Endothelial cell of umbilical vein (primary cell): Measurements from ENCODE around the gene MAPKAPK2. TPM values are rescaled to one million over a fixed set of nuclear protein-coding genes. Genes with fewer than 3 reads are reported as not detected.

Experiments used
- BruUV-seq: library from RNA; stranded (reverse); fragments of 400-500 nt; replicated peaks from 2 replicates; lab custom pipeline; 2021; lab: Mats Ljungman, UMichigan
- CTCF ChIA-PET: fragments of 300-600, 350-600 bp; sonication (Branson Sonifier 250); formaldehyde crosslinking; loops from one replicate; lab custom pipeline; 2021; ENCODE audit warnings: antibody characterized with exemption, inconsistent platforms; lab: Charles Lee
- POLR2A ChIA-PET: fragments of 300-600, 350-600 bp; sonication (Branson Sonifier 250); formaldehyde crosslinking; loops from one replicate; lab custom pipeline; 2021; ENCODE audit warnings: antibody characterized with exemption, inconsistent platforms; lab: Charles Lee
- DNase-seq: peaks from one replicate; pipeline ENCODE4 v3.0.0-alpha.2; 2011; ENCODE audit warnings: low read depth, low spot score
- FAIRE-seq: peaks from 2 replicates; lab custom pipeline; 2011; peaks lifted over from hg19 to GRCh38; lab: Jason Lieb, UNC
- H2AFZ ChIP-seq: 2 replicates; pipeline ENCODE4 v1.6.0; 2012; ENCODE audit warnings: low read depth, low read length, control low read depth, inconsistent platforms
- H3K27ac ChIP-seq: 2 replicates; pipeline ENCODE4 v1.5.1; 2011; ENCODE audit warnings: low read depth, mild to moderate bottlenecking, control low read depth, low read length, moderate library complexity; ENCODE audit not compliant: insufficient read depth
- H3K27me3 ChIP-seq, 2 experiments: 2 replicates each; pipeline versions ENCODE4 v1.6.0 to v1.6.1; 2011; ENCODE audit warnings: low read length in 2 of 2, mixed read lengths in 1 of 2; ENCODE audit not compliant: control insufficient read depth in 2 of 2, insufficient read depth in 2 of 2
- H3K36me3 ChIP-seq, 2 experiments: 2 replicates in 1 of 2; 3 replicates in 1 of 2; pipeline ENCODE4 v1.5.1; 2011; ENCODE audit warnings: low read length in 2 of 2, mild to moderate bottlenecking in 1 of 2, moderate library complexity in 1 of 2; ENCODE audit not compliant: control insufficient read depth in 2 of 2, insufficient read depth in 2 of 2; ENCODE audit errors: extremely low read depth in 1 of 2
- H3K4me1 ChIP-seq: 3 replicates; pipeline ENCODE4 v1.5.1; 2011; ENCODE audit warnings: mild to moderate bottlenecking, low read length; ENCODE audit not compliant: control insufficient read depth, insufficient read depth; ENCODE audit errors: extremely low read depth
- H3K4me2 ChIP-seq: 2 replicates; pipeline ENCODE4 v1.6.1; 2011; ENCODE audit warnings: low read length, control low read depth, mixed read lengths; ENCODE audit not compliant: insufficient read depth
- H3K4me3 ChIP-seq, 3 experiments: fragments of 200-600 bp in 1 of 3; sonication (generic), shearing (Covaris generic) in 1 of 3; replicated peaks in 1 of 3; 2 replicates each; pipeline ENCODE4 v1.5.1; 2011 to 2016; ENCODE audit warnings: control low read depth in 3 of 3, low read length in 3 of 3, mild to moderate bottlenecking in 2 of 3, inconsistent platforms in 1 of 3, low read depth in 1 of 3, moderate library complexity in 1 of 3; ENCODE audit not compliant: insufficient read depth in 1 of 3
- H3K79me2 ChIP-seq: 2 replicates; pipeline ENCODE4 v1.6.0; 2012; ENCODE audit warnings: low read length, inconsistent platforms; ENCODE audit not compliant: control insufficient read depth, insufficient read depth
- H3K9ac ChIP-seq: replicated peaks from 2 replicates; pipeline ENCODE3; 2011; ENCODE audit warnings: low read length, control low read depth; ENCODE audit not compliant: insufficient read depth; ENCODE audit errors: extremely low read depth
- H3K9me1 ChIP-seq: replicated peaks from 3 replicates; pipeline ENCODE4 v1.6.0; 2011; ENCODE audit warnings: mild to moderate bottlenecking, low read length; ENCODE audit not compliant: control insufficient read depth, insufficient read depth; ENCODE audit errors: extremely low read depth
- H3K9me3 ChIP-seq: replicated peaks from 2 replicates; pipeline ENCODE4 v1.5.1; 2012; ENCODE audit warnings: low read length, inconsistent platforms; ENCODE audit not compliant: control insufficient read depth, insufficient read depth
- H4K20me1 ChIP-seq: replicated peaks from 2 replicates; pipeline ENCODE3; 2011; ENCODE audit warnings: mild to moderate bottlenecking, low read length; ENCODE audit not compliant: control insufficient read depth, insufficient read depth; ENCODE audit errors: extremely low read depth
- EZH2 ChIP-seq: IDR thresholded peaks from 2 replicates; pipeline ENCODE4 v1.6.1; 2012; ENCODE audit warnings: borderline replicate concordance, low read depth, mild to moderate bottlenecking, moderate library complexity, low read length, inconsistent platforms; ENCODE audit not compliant: severe bottlenecking
- FOS ChIP-seq: IDR thresholded peaks from 2 replicates; pipeline ENCODE4 v1.6.1; 2011; ENCODE audit warnings: mild to moderate bottlenecking, low read length, moderate library complexity, borderline replicate concordance; ENCODE audit not compliant: insufficient read depth
- GATA2 ChIP-seq: IDR thresholded peaks from 2 replicates; pipeline ENCODE4 v1.7.0; 2011; ENCODE audit warnings: low read depth, mild to moderate bottlenecking, moderate library complexity, mixed read lengths, low read length; ENCODE audit not compliant: insufficient read length, insufficient read depth
- JUN ChIP-seq: IDR thresholded peaks from 2 replicates; pipeline ENCODE4 v1.6.1; 2011; ENCODE audit warnings: borderline replicate concordance, low read depth; ENCODE audit not compliant: insufficient read length, insufficient read depth
- MYC ChIP-seq: IDR thresholded peaks from one replicate; pipeline ENCODE4 v1.6.1; 2011; ENCODE audit warnings: mild to moderate bottlenecking, low read depth, low read length
- POLR2A ChIP-seq: IDR thresholded peaks from 2 replicates; pipeline ENCODE4 v1.6.1; 2012; ENCODE audit warnings: low read depth, mild to moderate bottlenecking, control low read depth, low read length
- POLR2AphosphoS5 ChIP-seq: IDR thresholded peaks from 2 replicates; pipeline ENCODE4 v1.6.1; 2012; ENCODE audit warnings: low read depth, mild to moderate bottlenecking, control low read depth, low read length, moderate library complexity; ENCODE audit not compliant: insufficient read depth
- dilution Hi-C: fragments of 300-500 bp; cut with MboI; formaldehyde crosslinking; loops from one replicate; pipeline ENCODE4 v1.15.0; 2019; ENCODE audit warnings: low sequenced_read_pairs; ENCODE audit not compliant: extremely low pct_ligation_motif_present
- intact Hi-C: fragments of 100-400 bp; cut with micrococcal nuclease; formaldehyde crosslinking; loops from one replicate; pipeline ENCODE4 v1.10.0; 2022
- polyA plus RNA-seq, 4 experiments: library from polyadenylated mRNA; depleted of rRNA in 3 of 4; stranded (reverse) in 3 of 4; unstranded in 1 of 4; fragments of >200 nt; gene quantifications; 2 replicates each; pipeline versions ENCODE4 v1.2.1 to v1.2.3, GENCODE V29; 2011 to 2012; ENCODE audit warnings: missing spikeins in 1 of 4
- total RNA-seq: library from RNA; stranded (reverse); gene quantifications from 2 replicates; pipeline ENCODE4 v1.2.3, GENCODE V29; 2021
- TF ChIP-seq, protein P1 (sequence below): IDR thresholded peaks from 2 replicates; pipeline ENCODE4 v1.6.1; 2011; ENCODE audit not compliant: insufficient read depth, insufficient read length
- TF ChIP-seq, protein P2 (sequence below), 2 donors: IDR thresholded peaks; 1 replicate in 1 of 2; 2 replicates in 1 of 2; pipeline ENCODE4 v1.5.1; 2011; ENCODE audit warnings: low read length in 2 of 2, mild to moderate bottlenecking in 2 of 2, moderate library complexity in 2 of 2, control low read depth in 1 of 2, inconsistent platforms in 1 of 2, low read depth in 1 of 2; ENCODE audit not compliant: insufficient read depth in 1 of 2; ENCODE audit errors: extremely low read depth in 1 of 2

Gene MAPKAPK2
- total and polyA plus RNA-seq, 2 donors (not counting 3 experiments of a cell fraction or from before 2014, with no cell fraction given): 52.9 to 69.1 TPM

DNA sequence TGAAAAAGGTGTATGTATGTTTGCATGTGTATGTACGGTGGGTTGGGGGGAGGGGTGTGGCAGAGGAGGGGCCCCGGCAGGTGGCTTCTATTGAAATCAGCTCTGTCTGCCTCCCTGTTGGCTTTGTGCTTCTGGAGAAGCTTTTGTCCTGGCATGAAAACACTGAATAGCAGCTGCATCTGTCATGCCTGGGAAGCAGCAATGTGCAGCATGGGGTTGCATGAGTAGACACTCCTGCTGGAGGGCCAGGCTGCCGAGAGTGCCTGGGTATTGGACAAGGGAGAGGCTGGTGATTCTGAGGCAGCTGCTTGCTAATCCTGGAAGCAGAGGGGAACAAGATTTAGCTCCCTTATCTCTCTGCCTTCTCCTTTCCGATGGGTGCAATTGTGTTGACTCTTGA is 20.5 kb downstream of the MAPKAPK2 start:
- Histone ChIP-seq H4K20me1 (peaks cover 2% of the 10 kb centered on the region), H3K36me3 (no peaks in the 10 kb centered on the region), H3K9me1 (no peaks in the 10 kb centered on the region), H3K4me2 (no peak overlapping the region), H3K4me3 (no peak overlapping the region), H3K27ac (no peak overlapping the region), H3K9me3 (no peaks in the 10 kb centered on the region), H3K4me1 (peaks cover 15% of the 10 kb centered on the region), H3K9ac (no peak overlapping the region), H3K27me3 (no peaks in the 10 kb centered on the region), H2AFZ (no peak overlapping the region), H3K79me2 (peaks cover 68% of the 10 kb centered on the region)
- CTCF ChIA-PET: interaction anchor here (1.0 kb wide), 1 partner anchor 207 kb away, joined by 4 read pairs; no protein-coding TSS in a partner anchor
- dilution Hi-C loops (no loop called here), intact Hi-C loops (no loop called here)
- POLR2A ChIA-PET: no interaction called here
- DNase-seq (no peak), FAIRE-seq (no peak)
- no TSS peak for BruUV-seq
- TF ChIP-seq, protein P1, sequence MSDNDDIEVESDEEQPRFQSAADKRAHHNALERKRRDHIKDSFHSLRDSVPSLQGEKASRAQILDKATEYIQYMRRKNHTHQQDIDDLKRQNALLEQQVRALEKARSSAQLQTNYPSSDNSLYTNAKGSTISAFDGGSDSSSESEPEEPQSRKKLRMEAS: no peak
- TF ChIP-seq JUN (no peak), GATA2 (no peak), MYC (no peak), FOS (no peak), EZH2 (no peak), POLR2A (no peak), POLR2AphosphoS5 (no peak)
- TF ChIP-seq, protein P2, sequence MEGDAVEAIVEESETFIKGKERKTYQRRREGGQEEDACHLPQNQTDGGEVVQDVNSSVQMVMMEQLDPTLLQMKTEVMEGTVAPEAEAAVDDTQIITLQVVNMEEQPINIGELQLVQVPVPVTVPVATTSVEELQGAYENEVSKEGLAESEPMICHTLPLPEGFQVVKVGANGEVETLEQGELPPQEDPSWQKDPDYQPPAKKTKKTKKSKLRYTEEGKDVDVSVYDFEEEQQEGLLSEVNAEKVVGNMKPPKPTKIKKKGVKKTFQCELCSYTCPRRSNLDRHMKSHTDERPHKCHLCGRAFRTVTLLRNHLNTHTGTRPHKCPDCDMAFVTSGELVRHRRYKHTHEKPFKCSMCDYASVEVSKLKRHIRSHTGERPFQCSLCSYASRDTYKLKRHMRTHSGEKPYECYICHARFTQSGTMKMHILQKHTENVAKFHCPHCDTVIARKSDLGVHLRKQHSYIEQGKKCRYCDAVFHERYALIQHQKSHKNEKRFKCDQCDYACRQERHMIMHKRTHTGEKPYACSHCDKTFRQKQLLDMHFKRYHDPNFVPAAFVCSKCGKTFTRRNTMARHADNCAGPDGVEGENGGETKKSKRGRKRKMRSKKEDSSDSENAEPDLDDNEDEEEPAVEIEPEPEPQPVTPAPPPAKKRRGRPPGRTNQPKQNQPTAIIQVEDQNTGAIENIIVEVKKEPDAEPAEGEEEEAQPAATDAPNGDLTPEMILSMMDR (IDR thresholded peaks at IDR 0.05; ENCODE audit: extremely low read depth in 1 of 2, insufficient read depth in 1 of 2, low read depth in 1 of 2, low read length in 2 of 2): no peak
